Erythroblast (primary cell): Measurements from ENCODE around the gene BASP1.

ENCODE experiments used
- GATA1 ChIP-seq: IDR thresholded peaks from 2 replicates; pipeline ENCODE4 v1.6.1; 2011; ENCODE audit warnings: low read depth, mild to moderate bottlenecking, control low read depth, low read length, moderate library complexity
- POLR2A ChIP-seq: IDR thresholded peaks from 2 replicates; pipeline ENCODE4 v1.6.1; 2011; ENCODE audit warnings: mild to moderate bottlenecking, low read length

DNA sequence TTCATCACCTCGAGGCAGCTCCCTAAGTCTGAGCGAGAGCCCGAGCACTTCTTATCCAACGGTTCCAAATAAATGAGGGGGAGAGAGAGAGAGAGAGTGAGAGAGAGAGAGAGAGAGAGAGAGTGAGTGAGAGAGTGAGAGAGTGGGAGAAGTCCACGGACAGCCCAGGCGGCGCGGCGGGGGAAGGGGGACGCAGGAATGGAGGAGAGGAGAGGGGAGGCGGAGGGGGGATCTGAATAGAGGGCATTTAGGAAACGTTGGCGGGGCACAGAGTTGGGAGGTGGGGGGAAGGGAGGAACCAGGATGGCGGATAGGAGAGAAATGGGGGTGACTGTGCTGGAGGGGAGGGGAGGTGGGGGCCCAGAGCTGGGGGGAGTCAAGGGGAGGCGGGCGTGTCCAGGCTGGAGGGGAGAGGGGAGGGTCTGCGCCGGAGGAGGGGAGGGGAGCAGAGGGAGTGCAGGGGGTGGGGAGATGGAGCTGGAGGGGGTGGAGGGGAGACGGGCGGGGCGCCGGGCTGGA lies 398 bp upstream of the BASP1 start:
- TF ChIP-seq POLR2A (no peak), GATA1 (no peak)
